HepG2 (cell line): ENCODE measurements around the gene LILRB3. TPM values are rescaled to one million over a fixed set of nuclear protein-coding genes. Genes with fewer than 3 reads are reported as not detected.

Source experiments
- ATM ChIP-seq: fragments of 450-650 bp; IDR thresholded peaks from 2 replicates; pipeline ENCODE4 v1.7.1; 2017; ENCODE audit warnings: mild to moderate bottlenecking, borderline replicate concordance
- CBX2 ChIP-seq, 2 experiments: fragments of 200-600 bp in 1 of 2; sonication (generic); formaldehyde crosslinking in 1 of 2; IDR thresholded peaks; 2 replicates each; pipeline versions ENCODE4 v1.7.0 to v1.8.1; 2018 to 2022; ENCODE audit warnings: low read depth in 2 of 2, low read length in 1 of 2, mild to moderate bottlenecking in 1 of 2, missing genetic modification reagents in 1 of 2
- CCDC6 ChIP-seq: sonication (generic); formaldehyde crosslinking; IDR thresholded peaks from 2 replicates; pipeline ENCODE4 v1.8.1; 2022; ENCODE audit warnings: mild to moderate bottlenecking, missing genetic modification reagents, moderate library complexity
- ELF3 ChIP-seq: IDR thresholded peaks from 2 replicates; pipeline ENCODE4 v1.6.1; 2016; ENCODE audit warnings: missing genetic modification reagents, missing compliant biosample characterization
- HES4 ChIP-seq: sonication (generic); formaldehyde crosslinking; IDR thresholded peaks from 2 replicates; pipeline ENCODE4 v1.9.0; 2021; ENCODE audit warnings: mild to moderate bottlenecking, missing genetic modification reagents, borderline replicate concordance
- HNF1B ChIP-seq: sonication (generic); formaldehyde crosslinking; IDR thresholded peaks from 2 replicates; pipeline ENCODE4 v1.5.1; 2020; ENCODE audit warnings: mild to moderate bottlenecking, moderate library complexity, missing genetic modification reagents
- HOXA3 ChIP-seq: sonication (generic); formaldehyde crosslinking; IDR thresholded peaks from 2 replicates; pipeline ENCODE4 v1.5.0; 2020; ENCODE audit warnings: missing genetic modification reagents
- MIXL1 ChIP-seq: IDR thresholded peaks from 2 replicates; pipeline ENCODE4 v1.6.1; 2016
- PHF5A ChIP-seq: IDR thresholded peaks from one replicate; pipeline ENCODE4 v1.6.1; 2018; ENCODE audit warnings: low read depth, missing genetic modification reagents; ENCODE audit not compliant: unreplicated experiment
- POLR2AphosphoS5 ChIP-seq: IDR thresholded peaks from 2 replicates; pipeline ENCODE4 v1.6.1; 2012; ENCODE audit warnings: low read depth, low read length
- RCOR2 ChIP-seq: IDR thresholded peaks from 2 replicates; pipeline ENCODE4 v1.6.1; 2016; ENCODE audit warnings: missing biosample characterization, missing genetic modification reagents
- SYNCRIP ChIP-seq: fragments of 200-400 bp; formaldehyde crosslinking; IDR thresholded peaks from 2 replicates; pipeline ENCODE4 v1.6.1; 2018; ENCODE audit warnings: mild to moderate bottlenecking, low read depth, low read length; ENCODE audit not compliant: insufficient read depth
- ZNF138 ChIP-seq: sonication (generic); formaldehyde crosslinking; IDR thresholded peaks from 2 replicates; pipeline ENCODE4 v1.5.0; 2020; ENCODE audit warnings: mild to moderate bottlenecking, low read depth, missing genetic modification reagents
- ZNF34 ChIP-seq: sonication (generic); formaldehyde crosslinking; IDR thresholded peaks from 2 replicates; pipeline ENCODE4 v1.4.0; 2020; ENCODE audit warnings: mild to moderate bottlenecking, missing genetic modification reagents, borderline replicate concordance
- ZNF343 ChIP-seq: sonication (generic); formaldehyde crosslinking; IDR thresholded peaks from 2 replicates; pipeline ENCODE4 v1.4.0; 2020; ENCODE audit warnings: mild to moderate bottlenecking, missing genetic modification reagents
- polyA plus RNA-seq, 8 experiments: library from polyadenylated mRNA; depleted of rRNA in 3 of 8; stranded (reverse) in 7 of 8; unstranded in 1 of 8; fragments of >200 nt; fragmentation: Illumina TruSeq in 4 of 8; extraction: Trizol in 4 of 8; gene quantifications; 2 replicates each; pipeline versions ENCODE4 v1.2.1 to v1.2.3, GENCODE V29; 2011 to 2016; ENCODE audit warnings: low read depth in 4 of 8, missing spikeins in 1 of 8, mixed read lengths in 1 of 8; ENCODE audit not compliant: insufficient read depth in 1 of 8
- total RNA-seq, 5 experiments: library from RNA; depleted of rRNA; stranded (reverse); fragments of >200 nt; fragmentation: Illumina TruSeq; extraction: Trizol; gene quantifications; 2 replicates each; pipeline ENCODE4 v1.2.3, GENCODE V29; 2016; ENCODE audit warnings: low read depth in 1 of 5
- TF ChIP-seq, protein P1 (sequence below), 2 experiments: sonication (generic) in 1 of 2; formaldehyde crosslinking in 1 of 2; IDR thresholded peaks; 2 replicates each; pipeline versions ENCODE4 v1.4.0 to v1.6.1; 2016 to 2020; ENCODE audit warnings: borderline replicate concordance in 1 of 2, low read depth in 1 of 2, mild to moderate bottlenecking in 1 of 2, missing genetic modification reagents in 1 of 2
- TF ChIP-seq, protein P2 (sequence below), 2 experiments: sonication (generic) in 1 of 2; formaldehyde crosslinking in 1 of 2; IDR thresholded peaks; 2 replicates each; pipeline versions ENCODE4 v1.6.1 to v1.9.0; 2014 to 2022; ENCODE audit warnings: antibody characterized with exemption in 1 of 2, borderline replicate concordance in 1 of 2, inconsistent platforms in 1 of 2, low read depth in 1 of 2, missing genetic modification reagents in 1 of 2

LILRB3 gene
- total and polyA plus RNA-seq, 2 of the 13 experiments (the other 11 are each of a cell fraction or from before 2014, with no cell fraction given), result 0.22 TPM; not detected in 1

DNA sequence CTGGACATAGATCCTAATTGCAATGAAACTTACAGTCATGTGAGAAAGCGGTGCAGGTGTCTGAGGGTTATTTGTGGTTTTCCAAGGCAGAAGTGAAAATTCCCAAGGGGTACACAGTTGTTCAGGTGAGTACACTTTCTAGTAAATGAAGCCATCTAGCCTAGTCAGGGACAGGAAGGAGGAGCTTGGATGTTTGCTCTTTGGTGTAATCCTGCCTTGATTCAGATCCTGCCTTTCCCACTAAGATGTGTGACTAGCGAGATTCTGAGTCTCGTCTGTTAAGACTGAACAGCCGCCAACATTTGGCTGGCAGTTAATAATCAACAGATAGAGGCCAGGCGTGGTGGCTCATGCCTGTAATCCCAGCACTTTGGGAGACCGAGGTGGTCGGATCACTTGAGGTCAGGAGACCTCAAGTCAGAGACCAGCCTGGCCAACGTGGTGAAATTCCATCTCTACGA is 19.6 kb downstream of the LILRB3 start (continued):
- TF ChIP-seq ZNF34 (CRISPR knock-in tag) (no peak), ATM (no peak), ZNF343 (no peak), HES4 (CRISPR knock-in tag) (no peak), CCDC6 (CRISPR knock-in tag) (no peak), CBX2 (IDR thresholded peaks at IDR 0.05; ENCODE audit: low read depth, low read length) (no peak), CBX2 (CRISPR knock-in tag; IDR thresholded peaks at IDR 0.05; ENCODE audit: low read depth) (no peak), RCOR2 (CRISPR knock-in tag) (0 out of 2 replicates have a peak, but pooled peaks have one; percentile 31), HNF1B (CRISPR knock-in tag) (peak; percentile 87), HOXA3 (CRISPR knock-in tag) (0 out of 2 replicates have a peak, but pooled peaks have one; percentile 26), POLR2AphosphoS5 (peak; percentile 19; the same call in 1 of the 2 replicates), SYNCRIP (no peak), ZNF138 (CRISPR knock-in tag) (no peak), ELF3 (0 out of 2 replicates have a peak, but pooled peaks have one; percentile 22), PHF5A (CRISPR knock-in tag) (peak; percentile 48), MIXL1 (CRISPR knock-in tag) (no peak; the same call in 1 of the 2 replicates)
- TF ChIP-seq, protein P1, sequence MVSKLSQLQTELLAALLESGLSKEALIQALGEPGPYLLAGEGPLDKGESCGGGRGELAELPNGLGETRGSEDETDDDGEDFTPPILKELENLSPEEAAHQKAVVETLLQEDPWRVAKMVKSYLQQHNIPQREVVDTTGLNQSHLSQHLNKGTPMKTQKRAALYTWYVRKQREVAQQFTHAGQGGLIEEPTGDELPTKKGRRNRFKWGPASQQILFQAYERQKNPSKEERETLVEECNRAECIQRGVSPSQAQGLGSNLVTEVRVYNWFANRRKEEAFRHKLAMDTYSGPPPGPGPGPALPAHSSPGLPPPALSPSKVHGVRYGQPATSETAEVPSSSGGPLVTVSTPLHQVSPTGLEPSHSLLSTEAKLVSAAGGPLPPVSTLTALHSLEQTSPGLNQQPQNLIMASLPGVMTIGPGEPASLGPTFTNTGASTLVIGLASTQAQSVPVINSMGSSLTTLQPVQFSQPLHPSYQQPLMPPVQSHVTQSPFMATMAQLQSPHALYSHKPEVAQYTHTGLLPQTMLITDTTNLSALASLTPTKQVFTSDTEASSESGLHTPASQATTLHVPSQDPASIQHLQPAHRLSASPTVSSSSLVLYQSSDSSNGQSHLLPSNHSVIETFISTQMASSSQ (IDR thresholded peaks at IDR 0.05; ENCODE audit: low read depth), result peak; percentile 77
- TF ChIP-seq, protein P1 (CRISPR knock-in tag; IDR thresholded peaks at IDR 0.05; ENCODE audit: borderline replicate concordance), result peak; percentile 81
- TF ChIP-seq, protein P2, sequence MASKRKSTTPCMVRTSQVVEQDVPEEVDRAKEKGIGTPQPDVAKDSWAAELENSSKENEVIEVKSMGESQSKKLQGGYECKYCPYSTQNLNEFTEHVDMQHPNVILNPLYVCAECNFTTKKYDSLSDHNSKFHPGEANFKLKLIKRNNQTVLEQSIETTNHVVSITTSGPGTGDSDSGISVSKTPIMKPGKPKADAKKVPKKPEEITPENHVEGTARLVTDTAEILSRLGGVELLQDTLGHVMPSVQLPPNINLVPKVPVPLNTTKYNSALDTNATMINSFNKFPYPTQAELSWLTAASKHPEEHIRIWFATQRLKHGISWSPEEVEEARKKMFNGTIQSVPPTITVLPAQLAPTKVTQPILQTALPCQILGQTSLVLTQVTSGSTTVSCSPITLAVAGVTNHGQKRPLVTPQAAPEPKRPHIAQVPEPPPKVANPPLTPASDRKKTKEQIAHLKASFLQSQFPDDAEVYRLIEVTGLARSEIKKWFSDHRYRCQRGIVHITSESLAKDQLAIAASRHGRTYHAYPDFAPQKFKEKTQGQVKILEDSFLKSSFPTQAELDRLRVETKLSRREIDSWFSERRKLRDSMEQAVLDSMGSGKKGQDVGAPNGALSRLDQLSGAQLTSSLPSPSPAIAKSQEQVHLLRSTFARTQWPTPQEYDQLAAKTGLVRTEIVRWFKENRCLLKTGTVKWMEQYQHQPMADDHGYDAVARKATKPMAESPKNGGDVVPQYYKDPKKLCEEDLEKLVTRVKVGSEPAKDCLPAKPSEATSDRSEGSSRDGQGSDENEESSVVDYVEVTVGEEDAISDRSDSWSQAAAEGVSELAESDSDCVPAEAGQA (IDR thresholded peaks at IDR 0.05; ENCODE audit: low read depth), result no peak
- TF ChIP-seq, protein P2 (CRISPR knock-in tag; IDR thresholded peaks at IDR 0.05; ENCODE audit: borderline replicate concordance), result no peak
